Adipocyte (in vitro differentiated cells): Measurements from ENCODE around the gene BMF.

Experiments used
- DNase-seq: peaks from one replicate; pipeline ENCODE4 v3.0.0-alpha.2; 2015; ENCODE audit warnings: low read depth
- H3K27me3 ChIP-seq: replicated peaks from 2 replicates; pipeline ENCODE4 v1.7.0; 2013; ENCODE audit warnings: mild to moderate bottlenecking, low read length, moderate library complexity; ENCODE audit not compliant: control insufficient read depth, insufficient read depth
- H3K36me3 ChIP-seq: 2 replicates; pipeline ENCODE4 v1.7.0; 2013; ENCODE audit warnings: low read length, mild to moderate bottlenecking, moderate library complexity; ENCODE audit not compliant: control insufficient read depth, insufficient read depth, severe bottlenecking
- H3K4me1 ChIP-seq: 2 replicates; pipeline ENCODE4 v1.7.0; 2013; ENCODE audit warnings: mild to moderate bottlenecking, low read length, moderate library complexity; ENCODE audit not compliant: control insufficient read depth, insufficient read depth
- H3K4me3 ChIP-seq: 2 replicates; pipeline ENCODE4 v1.7.0; 2013; ENCODE audit warnings: mild to moderate bottlenecking, low read length, moderate library complexity
- H3K9ac ChIP-seq: 2 replicates; pipeline ENCODE4 v1.7.0; 2013; ENCODE audit warnings: mild to moderate bottlenecking, low read length, moderate library complexity
- H3K9me3 ChIP-seq: 2 replicates; pipeline ENCODE4 v1.7.0; 2013; ENCODE audit warnings: mild to moderate bottlenecking, low read length, moderate library complexity; ENCODE audit not compliant: control insufficient read depth

The BMF gene

GRCh38 chr15:40054855-40055575, 53.7 kb downstream of the BMF start:
- Histone ChIP-seq H3K36me3 (no peaks in the 10 kb centered on the region), H3K9me3 (no peaks in the 10 kb centered on the region), H3K4me1 (peaks cover 28% of the 10 kb centered on the region), H3K4me3 (no peak overlapping the region), H3K27me3 (no peaks in the 10 kb centered on the region), H3K9ac (no peak overlapping the region)
- peak; percentile 53 for DNase-seq

GRCh38 chr15:40054605-40054854, 54.1 kb downstream of the BMF start:
- Histone ChIP-seq H3K9ac (no peak overlapping the region), H3K36me3 (no peaks in the 10 kb centered on the region), H3K27me3 (no peaks in the 10 kb centered on the region), H3K9me3 (no peaks in the 10 kb centered on the region), H3K4me3 (no peak overlapping the region), H3K4me1 (peaks cover 28% of the 10 kb centered on the region)
- no peak for DNase-seq

GRCh38 chr15:40053831-40054604, 54.7 kb downstream of the BMF start:
- no peaks in the 10 kb centered on the region for H3K27me3 ChIP-seq
- H3K9ac ChIP-seq, result no peak overlapping the region
- H3K4me1 ChIP-seq, result peaks cover 25% of the 10 kb centered on the region
- no peaks in the 10 kb centered on the region for H3K9me3 ChIP-seq
- H3K36me3 ChIP-seq, result no peaks in the 10 kb centered on the region
- no peak overlapping the region for H3K4me3 ChIP-seq
- no peak for DNase-seq

GRCh38 chr15:40053079-40053830, 55.4 kb downstream of the BMF start:
- Histone ChIP-seq H3K4me1 (peaks cover 20% of the 10 kb centered on the region), H3K9ac (no peak overlapping the region), H3K36me3 (no peaks in the 10 kb centered on the region), H3K9me3 (no peaks in the 10 kb centered on the region), H3K27me3 (no peaks in the 10 kb centered on the region), H3K4me3 (no peak overlapping the region)
- DNase-seq, result no peak

- Histone ChIP-seq H3K9me3 (no peaks in the 10 kb centered on the region), H3K4me3 (no peak overlapping the region), H3K27me3 (no peaks in the 10 kb centered on the region), H3K9ac (no peak overlapping the region), H3K36me3 (no peaks in the 10 kb centered on the region), H3K4me1 (peaks cover 26% of the 10 kb centered on the region)
- DNase-seq, result no peak
Observed at GRCh38 chr15:40052604-40053003, 56.1 kb downstream of the BMF start.

- Histone ChIP-seq H3K4me1 (peaks cover 34% of the 10 kb centered on the region), H3K9me3 (no peaks in the 10 kb centered on the region), H3K36me3 (no peaks in the 10 kb centered on the region), H3K9ac (no peak overlapping the region), H3K4me3 (no peak overlapping the region), H3K27me3 (no peaks in the 10 kb centered on the region)
- no peak for DNase-seq
Observed at GRCh38 chr15:40051616-40052415, 56.9 kb downstream of the BMF start.

- Histone ChIP-seq H3K4me3 (no peak overlapping the region), H3K9me3 (no peaks in the 10 kb centered on the region), H3K27me3 (no peaks in the 10 kb centered on the region), H3K4me1 (peaks cover 38% of the 10 kb centered on the region), H3K9ac (no peak overlapping the region), H3K36me3 (no peaks in the 10 kb centered on the region)
- no peak for DNase-seq
Observed at GRCh38 chr15:40050788-40051470, 57.8 kb downstream of the BMF start.

- no peaks in the 10 kb centered on the region for H3K36me3 ChIP-seq
- no peak for DNase-seq
- no peaks in the 10 kb centered on the region for H3K9me3 ChIP-seq
- H3K27me3 ChIP-seq, result no peaks in the 10 kb centered on the region
- H3K9ac ChIP-seq, result no peak overlapping the region
- H3K4me3 ChIP-seq, result no peak overlapping the region
- peaks cover 31% of the 10 kb centered on the region for H3K4me1 ChIP-seq
Observed at GRCh38 chr15:40048926-40049475, 59.7 kb downstream of the BMF start.

GRCh38 chr15:40048211-40048792, 60.4 kb downstream of the BMF start:
- Histone ChIP-seq H3K9ac (no peak overlapping the region), H3K9me3 (no peaks in the 10 kb centered on the region), H3K27me3 (no peaks in the 10 kb centered on the region), H3K4me1 (peaks cover 29% of the 10 kb centered on the region), H3K36me3 (no peaks in the 10 kb centered on the region), H3K4me3 (no peak overlapping the region)
- no peak for DNase-seq
